ENCODE measurements around the gene GALNT5. TPM values are rescaled to one million over a fixed set of nuclear protein-coding genes. Genes with fewer than 3 reads are reported as not detected.

Gene GALNT5
- total RNA-seq, 1 donor from 2014 or later, result not detected

GRCh38 chr2:157287160-157287559 is 29.7 kb downstream of the GALNT5 start:
- no peak for DNase-seq (ENCODE audit: low spot score)

GRCh38 chr2:157290525-157290924 is 33.0 kb downstream of the GALNT5 start:
- no peak for DNase-seq (ENCODE audit: low spot score)

- DNase-seq (ENCODE audit: low spot score), result no peak
These were observed 33.5 kb downstream of the GALNT5 start for GRCh38 chr2:157291018-157291417.

- DNase-seq (ENCODE audit: low spot score), result no peak
These were observed 35.3 kb downstream of the GALNT5 start for GRCh38 chr2:157292853-157293252.

GRCh38 chr2:157296490-157296889 is 39.0 kb downstream of the GALNT5 start:
- no peak for DNase-seq (ENCODE audit: low spot score)

- DNase-seq (ENCODE audit: low spot score), result no peak
These were observed 39.5 kb downstream of the GALNT5 start for GRCh38 chr2:157296958-157297357.

GRCh38 chr2:157301307-157301706 is 43.8 kb downstream of the GALNT5 start:
- DNase-seq (ENCODE audit: low spot score), result no peak

GRCh38 chr2:157302492-157303099 is 45.1 kb downstream of the GALNT5 start:
- DNase-seq (ENCODE audit: low spot score), result no peak

- no peak for DNase-seq (ENCODE audit: low spot score)
These were observed 46.1 kb downstream of the GALNT5 start for GRCh38 chr2:157303612-157304011.

GRCh38 chr2:157304811-157305722 is 47.6 kb downstream of the GALNT5 start:
- DNase-seq (ENCODE audit: low spot score), result no peak

GRCh38 chr2:157305723-157306110 is 48.2 kb downstream of the GALNT5 start:
- no peak for DNase-seq (ENCODE audit: low spot score)

- no peak for DNase-seq (ENCODE audit: low spot score)
These were observed 49.5 kb downstream of the GALNT5 start for GRCh38 chr2:157307021-157307420.

GRCh38 chr2:157309878-157310277 is 52.4 kb downstream of the GALNT5 start:
- no peak for DNase-seq (ENCODE audit: low spot score)

- DNase-seq (ENCODE audit: low spot score), result no peak
These were observed 54.2 kb downstream of the GALNT5 start for GRCh38 chr2:157311706-157312105.

GRCh38 chr2:157312866-157313486 is 55.5 kb downstream of the GALNT5 start:
- DNase-seq (ENCODE audit: low spot score), result no peak

- DNase-seq (ENCODE audit: low spot score), result no peak
These were observed 58.4 kb downstream of the GALNT5 start for GRCh38 chr2:157315901-157316300.

GRCh38 chr2:157318884-157319283 is 61.4 kb downstream of the GALNT5 start:
- no peak for DNase-seq (ENCODE audit: low spot score)

GRCh38 chr2:157319795-157320194 is 62.3 kb downstream of the GALNT5 start:
- no peak for DNase-seq (ENCODE audit: low spot score)

- DNase-seq (ENCODE audit: low spot score), result no peak
These were observed 62.9 kb downstream of the GALNT5 start for GRCh38 chr2:157320409-157320808.

- DNase-seq (ENCODE audit: low spot score), result no peak
These were observed 64.0 kb downstream of the GALNT5 start for GRCh38 chr2:157321466-157321865.

- DNase-seq (ENCODE audit: low spot score), result no peak
These were observed 64.9 kb downstream of the GALNT5 start for GRCh38 chr2:157322432-157322831.

- DNase-seq (ENCODE audit: low spot score), result no peak
These were observed 66.9 kb downstream of the GALNT5 start for GRCh38 chr2:157324331-157324843.

All from mesenteric fat pad (tissue), 1 donor.